IPS-NIHi7 (cell line): Measurements from ENCODE around the gene HECW1.
"Not testable (repeated sequence)": the region's sequence is repeated elsewhere in the genome, so short reads cannot be mapped to it uniquely, and the experiment has no call there.

Source experiments
- DNase-seq: peaks from one replicate; pipeline ENCODE4 v3.0.0; 2012; ENCODE audit warnings: mixed read lengths; ENCODE audit errors: extremely low spot score

The HECW1 gene

DNA sequence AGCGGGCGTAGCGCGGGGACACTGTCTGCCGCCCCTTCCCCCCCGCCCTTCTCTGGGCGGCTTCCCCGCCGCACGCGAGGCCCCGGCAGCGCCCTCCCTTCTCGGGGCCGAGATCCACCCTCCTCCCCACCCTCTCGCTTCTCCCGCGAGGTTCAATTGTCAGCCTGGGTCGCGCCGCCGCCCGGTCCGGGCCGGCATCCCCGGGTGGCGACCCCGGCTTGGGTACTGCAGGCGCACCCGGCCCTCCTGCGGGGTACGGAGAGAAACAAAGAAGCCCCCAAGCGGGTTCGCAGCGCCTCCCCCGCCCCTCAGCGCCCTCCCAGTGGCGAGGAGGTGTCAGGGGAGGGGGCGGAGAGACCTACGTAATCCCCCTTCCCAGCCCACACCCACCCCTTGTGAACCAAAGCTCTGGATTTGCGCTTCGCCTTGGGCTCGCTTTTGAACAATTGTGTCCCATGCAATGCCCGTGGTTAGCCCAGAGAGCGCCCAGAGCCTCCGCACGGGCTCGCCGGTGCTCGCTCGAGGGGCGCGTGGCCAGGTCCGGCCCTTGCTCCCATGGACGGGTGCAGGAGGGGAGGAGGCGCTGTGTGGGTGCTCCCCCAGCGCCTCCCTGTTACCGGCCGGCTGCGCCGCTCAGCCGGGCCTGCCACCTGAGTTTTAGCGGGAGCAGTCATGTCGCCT is 634 bp downstream of the HECW1 start:
- DNase-seq: peak; percentile 84

DNA sequence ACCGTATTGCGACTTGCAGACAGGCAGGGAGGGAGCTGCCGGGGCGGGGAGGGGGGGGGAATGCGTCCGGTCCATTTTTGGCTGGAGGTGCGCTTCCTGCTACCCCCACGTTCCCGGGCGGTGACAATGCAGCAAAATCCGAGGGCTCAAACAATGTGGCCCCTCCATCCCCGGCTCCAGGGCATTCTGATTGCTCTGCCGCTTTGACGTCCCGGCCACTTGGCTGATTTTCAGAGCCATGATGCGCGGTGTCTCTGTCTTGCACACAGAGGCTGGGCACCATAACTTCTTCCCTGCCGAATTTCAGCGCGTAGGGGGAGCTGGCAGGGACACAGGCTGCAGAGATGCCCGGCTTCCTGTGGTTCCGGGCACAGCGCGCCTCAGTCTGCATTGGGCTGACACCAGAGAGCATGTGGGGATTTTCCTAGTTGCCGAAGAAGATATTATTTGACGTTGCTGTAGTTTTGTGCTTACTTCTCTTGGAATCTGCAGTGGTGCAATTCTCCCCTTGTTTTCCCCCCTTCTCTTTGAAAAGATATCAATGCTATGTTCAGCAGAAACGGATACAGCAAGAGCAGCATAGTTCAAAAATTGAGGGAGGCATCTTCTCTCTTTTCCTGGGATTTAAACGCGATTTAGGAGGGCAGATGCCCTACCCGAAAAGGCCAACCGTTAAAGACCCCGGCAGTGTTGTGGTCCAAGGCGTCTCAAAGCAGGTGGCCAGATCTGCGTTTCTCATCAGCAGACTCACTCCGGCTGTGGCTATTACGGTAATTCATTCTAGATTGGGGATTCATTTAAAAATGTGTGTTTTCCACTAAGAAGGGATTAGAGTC is 1.4 kb downstream of the HECW1 start:
- no peak for DNase-seq

DNA sequence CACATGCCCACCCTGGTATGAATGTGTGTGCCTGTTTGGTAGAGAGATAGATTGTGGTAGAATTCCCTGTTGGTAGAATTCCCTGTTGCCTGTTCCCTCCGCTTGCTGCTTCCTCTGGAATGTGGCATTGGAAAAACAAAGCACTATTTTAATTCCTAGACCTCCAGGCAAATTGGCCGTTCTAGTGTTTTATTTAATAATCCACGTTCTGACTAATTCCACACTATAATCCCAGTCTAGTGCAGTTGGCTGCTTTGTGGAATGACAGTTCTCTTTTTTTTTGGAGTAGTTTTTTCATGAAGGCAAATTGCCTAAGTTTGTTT is 2.0 kb downstream of the HECW1 start:
- no peak for DNase-seq

DNA sequence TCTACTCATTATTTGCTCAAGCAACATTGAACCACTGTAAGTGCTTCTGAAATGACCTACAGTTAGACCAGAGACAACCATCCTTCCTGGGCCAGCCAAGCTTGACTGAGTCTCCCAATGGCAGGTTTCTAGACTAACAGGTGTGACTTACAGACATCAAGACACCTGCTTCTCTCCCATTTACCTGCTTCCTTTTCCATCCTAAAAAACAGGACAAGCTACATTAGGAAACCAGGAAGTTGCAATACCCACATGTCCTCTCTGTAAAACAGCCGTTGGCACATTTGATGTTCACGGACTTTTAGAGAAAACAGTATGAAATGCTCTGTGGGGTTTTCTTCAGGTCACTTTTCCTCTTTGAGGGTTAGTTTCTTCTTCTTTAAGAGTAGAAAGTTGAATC is 4.0 kb downstream of the HECW1 start:
- DNase-seq: no peak

DNA sequence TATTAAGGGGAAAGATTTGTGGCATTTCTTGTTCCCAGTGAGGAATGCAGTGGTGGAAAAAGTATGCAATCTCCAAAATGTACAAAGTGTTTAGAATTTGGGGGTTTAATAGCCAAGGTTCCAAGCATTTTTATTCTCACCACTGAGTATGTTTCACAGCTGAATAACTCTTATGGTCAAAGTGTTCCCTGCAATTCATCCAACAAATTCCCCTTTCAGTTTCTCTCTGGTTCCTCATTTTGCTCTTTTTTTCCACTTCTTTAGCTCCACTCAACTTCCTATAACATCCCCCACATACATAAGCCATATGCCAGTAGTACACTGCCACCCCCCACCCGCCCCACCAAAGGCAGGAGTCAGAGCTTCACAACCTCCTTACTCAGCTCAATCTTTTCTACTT is 4.6 kb downstream of the HECW1 start:
- no peak for DNase-seq

DNA sequence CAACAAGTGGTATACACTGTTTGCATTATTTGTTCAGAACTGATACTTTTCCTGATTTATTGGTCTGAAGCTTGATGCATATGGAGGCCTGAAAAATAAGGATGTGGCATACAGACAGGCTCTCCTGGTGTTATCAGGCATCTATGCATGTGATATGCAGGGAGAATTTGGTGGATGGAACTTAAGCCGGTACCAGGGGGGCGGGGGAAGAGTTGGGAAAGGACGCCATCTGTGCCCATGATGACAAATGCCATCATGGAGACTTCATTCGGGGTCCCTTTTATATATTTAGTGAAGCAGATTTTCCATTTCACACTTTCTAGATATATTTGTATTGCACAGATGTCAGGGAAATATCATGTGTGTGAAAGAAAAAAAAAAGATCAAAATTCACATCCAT is 5.4 kb downstream of the HECW1 start:
- no peak for DNase-seq

DNA sequence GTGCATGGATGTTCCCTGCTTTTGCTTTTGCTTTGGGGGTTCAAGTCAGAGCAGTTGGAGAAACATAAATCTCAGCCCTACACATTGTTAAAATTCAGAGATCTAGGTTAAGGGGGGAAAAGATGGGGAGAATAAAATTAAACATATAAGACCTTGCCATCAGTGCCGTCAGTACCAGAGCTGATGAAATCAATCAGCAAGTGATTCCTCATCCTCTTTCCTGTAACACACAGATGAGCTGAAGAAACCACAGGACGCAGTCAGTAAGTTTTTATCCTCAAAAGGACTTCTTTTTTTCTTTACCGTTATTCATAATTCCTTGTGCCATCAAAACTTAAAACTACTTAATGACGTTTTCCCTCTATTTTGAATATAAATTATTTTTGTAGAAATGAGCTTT is 5.9 kb downstream of the HECW1 start:
- DNase-seq: no peak

DNA sequence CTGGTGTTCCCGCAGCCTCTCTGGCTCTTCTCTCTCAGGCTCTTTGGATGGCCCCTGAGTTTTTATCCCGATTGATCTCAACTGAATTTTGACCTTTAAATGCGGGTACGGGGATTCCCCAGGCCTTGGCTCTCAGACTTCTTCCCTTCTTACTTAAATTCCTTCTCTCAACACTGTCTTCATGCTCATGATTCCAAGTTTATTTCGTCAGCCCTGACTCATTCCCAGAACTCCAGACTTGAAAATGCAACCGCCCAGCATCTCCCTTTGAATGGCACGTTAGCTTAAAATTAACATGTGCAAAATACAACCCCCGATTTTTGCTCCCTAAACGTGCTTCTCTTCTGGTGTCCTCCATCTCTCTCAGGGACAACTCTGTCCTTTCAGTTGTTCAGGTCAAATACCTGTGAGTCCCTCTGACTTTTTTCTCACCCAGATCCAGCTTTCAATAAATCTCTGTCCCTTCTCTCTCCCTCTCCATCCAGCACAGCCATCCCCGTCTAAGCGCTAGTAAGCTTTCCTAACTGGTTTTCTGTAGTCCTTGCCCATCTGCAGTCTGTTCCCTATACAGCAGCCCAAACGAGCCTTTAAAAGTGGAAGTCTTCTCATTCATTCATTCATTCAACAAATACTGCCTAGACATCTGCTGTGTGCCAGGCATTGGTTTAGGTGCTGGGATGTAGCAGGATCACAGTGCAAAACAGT is 7.1 kb downstream of the HECW1 start:
- peak; percentile 25 for DNase-seq

DNA sequence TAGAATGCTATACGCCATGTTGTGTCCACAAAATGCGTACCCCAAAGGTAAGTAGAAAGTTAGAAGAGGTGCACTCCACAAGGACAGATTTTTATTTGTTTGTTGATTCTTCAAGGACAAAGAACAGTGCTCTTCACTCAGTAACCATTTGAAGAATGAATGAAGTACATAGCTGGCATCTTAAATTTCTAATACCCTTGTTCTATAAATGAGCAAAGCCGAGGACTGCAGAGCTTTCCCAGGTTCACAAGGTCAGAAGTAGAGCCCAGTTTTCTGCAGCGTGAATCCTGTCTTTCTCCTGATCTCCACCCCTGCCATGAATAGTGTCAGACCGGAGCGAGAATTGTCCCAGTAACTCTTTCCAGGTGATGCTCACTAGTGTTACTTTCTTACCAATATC is 9.5 kb downstream of the HECW1 start:
- no peak for DNase-seq

DNA sequence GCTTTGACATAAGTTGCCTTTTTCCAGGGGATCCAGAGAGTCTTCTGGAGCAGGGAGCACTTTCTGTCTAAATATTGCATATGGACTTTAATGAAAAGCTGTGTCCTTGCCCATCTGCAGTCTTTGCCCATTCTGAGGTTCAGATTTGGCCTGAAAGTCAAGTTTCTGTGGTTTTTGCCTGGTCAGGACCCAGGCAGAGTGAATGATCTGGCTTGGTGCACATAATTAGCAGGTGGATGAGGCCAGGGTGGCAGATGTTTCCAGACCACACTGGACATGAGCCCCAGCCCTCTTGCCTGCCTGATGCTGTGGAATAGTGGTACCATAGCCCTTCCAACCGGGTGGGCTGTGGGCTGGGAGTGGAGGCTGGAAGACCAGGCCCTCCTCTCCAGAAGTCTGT is 11.0 kb downstream of the HECW1 start:
- no peak for DNase-seq

DNA sequence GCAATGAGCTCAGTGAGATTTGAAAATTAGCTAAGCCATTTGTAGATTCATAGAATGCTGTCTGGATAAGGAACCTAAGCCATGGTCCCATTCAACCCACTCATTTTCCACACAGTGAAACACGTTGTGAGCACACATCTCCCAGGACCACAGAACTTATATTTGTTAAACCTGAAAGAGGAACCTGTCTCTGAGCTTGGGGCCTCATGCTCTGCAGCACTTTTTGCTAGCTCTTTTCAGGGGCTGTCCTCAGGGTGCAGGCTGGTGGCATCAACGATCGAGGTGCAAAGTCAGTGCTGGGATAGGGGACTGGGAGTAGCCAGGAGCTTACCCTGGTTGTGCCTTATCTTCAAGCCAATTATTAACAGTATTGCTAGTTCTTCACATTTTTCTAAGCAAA is 11.9 kb downstream of the HECW1 start:
- no peak for DNase-seq

DNA sequence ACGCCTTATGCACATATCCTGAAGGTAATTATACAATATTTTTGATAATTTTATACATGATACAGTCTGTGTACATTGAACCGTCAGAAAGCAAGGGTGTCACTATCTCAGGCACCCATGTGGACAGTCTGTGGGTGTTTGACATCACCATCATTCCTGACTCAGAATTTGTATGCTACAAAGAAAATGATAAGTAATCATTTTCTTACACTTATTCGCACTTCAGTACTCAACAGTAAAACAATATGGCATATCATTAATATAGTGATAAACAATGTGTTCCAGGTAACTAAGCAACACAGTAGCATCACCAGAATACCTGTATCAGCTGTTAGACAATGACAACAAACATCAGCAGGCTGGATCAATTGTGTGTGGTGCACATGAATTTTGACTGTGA is 17.9 kb downstream of the HECW1 start:
- DNase-seq: no peak

DNA sequence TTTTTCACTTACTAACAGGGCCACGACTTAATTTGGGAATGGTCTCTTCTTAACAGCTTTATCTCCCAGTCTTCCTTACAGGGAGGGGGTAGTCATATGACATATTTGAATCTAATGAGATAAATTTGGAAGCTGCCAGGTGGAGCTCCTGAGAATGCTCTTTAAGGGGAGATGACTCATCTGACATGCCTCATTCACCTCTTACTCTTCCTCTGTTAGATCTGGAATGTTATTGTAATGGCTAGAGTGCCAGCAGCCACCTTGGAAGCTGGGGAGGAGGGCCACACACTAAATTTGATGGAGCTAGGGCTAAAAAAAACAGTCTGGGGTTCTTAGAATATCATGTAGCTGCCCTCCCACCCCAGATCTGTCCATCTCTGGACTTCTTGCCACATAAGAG is 22.7 kb downstream of the HECW1 start:
- DNase-seq: peak; percentile 67

DNA sequence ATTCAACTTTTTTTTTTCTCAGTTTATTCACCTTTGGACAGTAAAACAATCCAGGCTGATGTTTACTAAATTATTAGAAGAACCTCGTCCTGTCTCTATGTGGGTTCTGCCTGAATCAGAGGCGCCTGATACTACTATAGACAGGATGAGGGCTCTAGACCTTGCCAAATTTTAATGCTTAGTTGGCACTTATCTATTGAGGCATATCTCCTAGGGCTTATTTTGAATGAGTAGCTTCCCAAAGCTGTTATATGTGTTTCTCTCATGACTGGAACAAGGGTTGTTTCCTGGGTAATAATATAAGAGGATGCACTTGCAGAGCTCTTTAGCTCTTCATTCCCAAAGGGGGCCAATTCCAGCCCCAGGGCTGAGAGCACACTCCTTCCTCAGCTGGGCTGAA is 23.6 kb downstream of the HECW1 start:
- no peak for DNase-seq

DNA sequence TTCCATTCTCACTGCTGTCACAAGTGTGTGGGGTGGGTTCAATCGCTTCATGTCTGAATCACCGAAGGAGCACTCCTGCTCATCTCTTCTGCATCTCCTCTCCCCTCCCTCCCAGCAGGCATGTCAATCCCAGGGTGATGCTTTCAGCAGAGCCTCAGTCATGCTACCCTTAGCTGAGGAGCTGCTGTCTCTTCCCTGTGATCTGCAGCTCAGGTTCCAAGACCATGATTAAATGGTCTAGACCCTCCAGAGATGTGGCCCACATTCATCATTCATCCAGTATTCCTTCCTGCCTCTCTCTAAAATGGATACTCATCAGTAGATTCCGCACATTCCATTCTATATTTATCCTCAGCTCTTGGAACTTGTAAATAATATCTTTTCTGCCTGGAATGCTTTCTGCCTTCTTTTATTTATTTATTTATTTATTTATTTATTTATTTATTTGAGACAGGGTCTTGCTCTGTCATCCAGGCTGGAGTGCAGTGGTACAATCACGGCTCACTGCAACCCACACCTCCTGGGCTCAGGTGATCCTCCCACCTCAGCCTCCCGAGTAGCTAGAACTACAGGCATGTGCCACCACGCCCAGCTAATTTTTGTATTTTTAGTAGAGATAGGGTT is 24.8 kb downstream of the HECW1 start:
- DNase-seq: not testable (repeated sequence)

DNA sequence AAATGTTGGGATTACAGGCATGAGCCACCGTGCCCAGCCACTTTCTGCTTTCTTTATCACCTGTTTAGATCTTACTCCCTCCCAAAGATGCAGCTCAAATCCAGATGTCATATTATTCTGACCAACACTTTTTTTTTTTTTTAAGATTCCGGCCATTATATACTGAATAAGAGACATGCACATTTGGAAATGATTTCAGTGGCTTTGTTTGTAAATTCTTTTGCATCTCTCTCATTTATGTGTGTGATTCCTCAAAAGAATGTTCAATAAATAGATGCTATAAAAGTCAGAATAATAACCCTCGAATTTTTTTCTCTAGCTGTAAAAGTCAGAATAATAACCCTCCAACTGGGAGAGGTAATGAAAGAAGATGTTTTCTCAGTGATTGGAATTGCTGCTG is 25.4 kb downstream of the HECW1 start:
- DNase-seq: no peak

DNA sequence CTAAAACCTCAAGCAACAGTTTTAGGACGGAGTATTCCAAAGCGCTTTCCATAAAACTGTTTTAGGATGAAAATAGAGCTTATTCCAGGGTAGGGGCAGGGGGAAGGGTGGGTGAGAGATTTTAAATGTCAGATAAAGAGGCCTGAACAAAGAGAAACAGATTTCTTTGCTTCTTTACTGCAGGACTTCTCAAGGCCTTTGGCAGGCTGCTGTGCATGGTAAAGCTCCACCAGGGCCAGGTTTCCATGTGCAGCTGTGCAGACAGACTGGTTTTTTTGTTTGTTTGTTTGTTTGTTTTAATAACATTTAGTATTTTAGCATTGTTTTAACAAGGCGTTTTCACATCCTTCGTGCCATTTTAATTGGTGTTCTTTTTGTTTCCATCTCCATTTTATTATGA is 26.3 kb downstream of the HECW1 start:
- no peak for DNase-seq

DNA sequence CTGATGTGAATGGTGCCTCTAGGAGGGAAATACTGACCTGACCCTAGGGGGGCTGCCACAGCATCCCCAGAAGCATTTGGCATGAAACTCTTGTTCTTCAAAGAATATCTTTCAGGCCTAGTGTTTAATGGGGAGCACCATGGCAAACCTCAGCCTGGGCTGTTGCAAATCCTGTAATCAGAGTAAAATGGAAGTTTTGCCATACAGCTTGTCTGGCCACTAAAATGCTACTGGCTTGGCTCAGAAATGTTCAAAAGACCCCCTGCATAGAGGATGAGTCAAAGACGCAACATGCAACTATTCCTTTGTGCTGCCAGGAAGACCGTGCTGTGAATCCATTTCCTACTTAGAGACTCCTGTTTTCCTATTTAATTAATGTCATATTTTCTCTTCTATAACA is 26.7 kb downstream of the HECW1 start:
- DNase-seq: peak; percentile 38

DNA sequence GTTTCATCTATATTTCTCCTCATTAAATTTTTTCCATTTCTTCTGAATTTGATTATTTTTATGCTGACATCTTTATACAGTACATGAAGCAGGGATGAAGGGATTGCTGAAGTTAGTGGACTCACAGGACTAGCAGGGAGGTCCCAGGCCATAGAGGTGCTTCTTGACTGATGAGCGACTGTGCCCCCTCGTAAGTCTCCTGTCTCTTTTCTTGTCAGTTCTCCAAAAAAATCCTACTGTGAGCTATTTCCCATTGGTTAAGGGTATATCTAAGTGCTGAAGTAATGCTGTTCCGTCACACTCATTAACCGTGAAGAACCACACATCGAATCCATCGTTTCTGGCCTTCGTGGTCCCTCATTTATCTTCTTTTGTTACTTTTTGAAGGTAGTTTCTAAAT is 27.7 kb downstream of the HECW1 start:
- no peak for DNase-seq

DNA sequence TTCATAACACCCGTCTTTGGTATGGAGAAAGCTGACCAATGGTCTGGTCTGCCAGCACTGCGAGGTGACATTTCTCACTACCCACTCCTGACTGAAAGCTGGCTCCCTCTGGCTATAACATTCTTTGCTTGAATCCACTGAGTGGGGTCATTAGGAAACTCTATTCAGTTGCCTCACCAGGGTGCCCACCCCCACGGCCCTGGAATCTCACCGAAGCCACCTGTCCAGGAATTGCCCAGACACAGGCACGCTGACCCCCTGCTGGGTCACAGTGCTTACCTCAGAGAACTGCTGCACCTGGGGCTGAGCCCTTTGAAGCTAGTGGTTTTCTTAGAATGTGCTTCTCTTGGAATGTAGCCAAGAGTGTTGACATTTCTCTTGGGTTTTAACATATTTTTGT is 28.6 kb downstream of the HECW1 start:
- peak; percentile 42 for DNase-seq

DNA sequence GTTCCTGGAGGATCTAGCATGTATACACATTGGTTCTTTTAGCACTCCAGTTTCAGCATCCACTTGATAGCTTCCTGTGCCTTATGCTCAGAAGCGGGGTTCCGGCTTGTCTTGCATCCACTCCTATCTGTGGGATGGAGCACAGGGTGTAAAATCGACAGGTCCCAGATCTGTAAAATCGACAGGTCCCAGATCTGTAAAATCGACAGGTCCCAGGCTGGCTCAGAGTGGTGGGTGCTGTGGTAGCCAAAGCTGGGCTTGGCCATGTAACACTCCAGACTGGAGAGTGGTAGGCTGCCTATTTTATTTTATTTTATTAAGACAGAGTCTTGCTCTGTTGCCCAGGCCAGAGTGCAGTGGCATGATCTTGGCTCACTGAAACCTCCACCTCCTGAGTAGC is 30.3 kb downstream of the HECW1 start:
- no peak for DNase-seq

DNA sequence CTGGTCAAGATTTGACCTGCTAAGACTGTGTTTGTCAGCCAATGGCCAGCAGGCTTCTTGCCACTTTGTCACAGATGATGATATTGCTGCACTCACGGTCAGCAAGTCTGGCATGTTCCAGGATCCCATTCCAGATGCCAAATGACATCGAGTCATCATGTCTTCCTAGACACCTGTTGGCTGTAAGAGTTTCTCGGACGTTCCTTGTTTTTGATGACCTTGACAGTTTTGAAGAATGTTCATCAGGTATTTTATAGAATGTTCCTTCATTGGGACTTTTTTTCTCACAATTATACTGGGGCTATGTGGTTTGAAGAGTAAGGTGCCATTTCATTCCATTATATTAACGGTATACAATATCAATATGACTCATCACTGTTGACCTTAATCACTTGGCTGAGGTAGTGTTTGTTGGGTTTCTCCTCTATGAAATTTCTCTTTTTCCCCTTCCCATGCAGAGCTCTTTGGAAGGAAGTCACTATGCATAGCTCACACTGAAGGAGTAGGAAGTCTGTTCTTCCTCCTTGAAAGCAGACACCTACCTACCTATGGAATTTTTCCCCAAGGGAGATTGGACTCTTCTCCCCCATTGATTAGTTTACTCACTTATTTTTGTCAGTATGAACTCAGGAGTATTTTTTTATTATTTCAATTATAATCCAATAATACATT is 31.6 kb downstream of the HECW1 start:
- no peak for DNase-seq
